Right cardiac atrium (tissue), 5 donors: Measurements from ENCODE around the gene DMRTC2. TPM values are rescaled to one million over a fixed set of nuclear protein-coding genes. Genes with fewer than 3 reads are reported as not detected.

Experiments
- ATAC-seq, 2 donors: fragments of 200-7000 bp; cut with Tn5 transposase; one replicate each; pipeline versions ENCODE4 v1.8.0 to v1.9.1; 2020; ENCODE audit warnings: moderate library complexity in 2 of 2, mild to moderate bottlenecking in 1 of 2
- DNase-seq, 3 donors: peaks; one replicate each; pipeline ENCODE4 v3.0.0-alpha.2; 2020
- H3K27ac ChIP-seq: one replicate; pipeline ENCODE4 v1.5.1; 2013; ENCODE audit warnings: mild to moderate bottlenecking, low read length, control low read depth, moderate library complexity
- H3K27me3 ChIP-seq: one replicate; pipeline ENCODE4 v1.6.1; 2013; ENCODE audit not compliant: control insufficient read depth, insufficient read depth
- H3K4me1 ChIP-seq: one replicate; pipeline ENCODE4 v1.6.1; 2013; ENCODE audit warnings: low read length; ENCODE audit not compliant: control insufficient read depth, insufficient read depth
- H3K4me3 ChIP-seq: one replicate; pipeline ENCODE4 v1.5.1; 2013; ENCODE audit warnings: low read length, control low read depth
- H3K9me3 ChIP-seq: one replicate; pipeline ENCODE4 v1.6.1; 2013; ENCODE audit warnings: low read length; ENCODE audit not compliant: control insufficient read depth
- WGBS: extraction: QIAGEN DNeasy Blood & Tissue Kit; methylation state at CpG from one replicate; pipeline ENCODE4 v1.1.7; 2013; 5-methylcytosine and 5-hydroxymethylcytosine counted together
- intact Hi-C, 4 donors: fragments of 100-400 bp; cut with DNase I; formaldehyde crosslinking; loops; one replicate each; pipeline versions ENCODE4 v1.11.0 to v1.14.0; 2022 to 2023
- long read RNA-seq, 4 donors: library from polyadenylated mRNA; unstranded; transcript quantifications; one replicate each; pipeline ENCODE4 v2.0.0, GENCODE V29; 2020 to 2021
- polyA plus RNA-seq: library from polyadenylated mRNA; stranded (reverse); fragments of 200-250 nt; gene quantifications from one replicate; pipeline ENCODE4 v1.2.3, GENCODE V29; 2013
- total RNA-seq, 4 donors: library from RNA; stranded (reverse); fragmentation: NEBNext Ultra II Directional; extraction: Animal tissue kit (Norgen Biotek cat#: 25700); gene quantifications; one replicate each; pipeline ENCODE4 v1.2.1, GENCODE V29; 2021
- donor health status: healthy with polysubstance abuse.
- donor health status: DM: no; HTN: yes; CAD: no.
- donor health status: DM: no; HTN: no; CAD: no.
- donor health status: DM: no; HTN: yes; CAD: no; lungs with severe emphysema.
- donor health status: DM: yes; HTN: yes; CAD: no.

DMRTC2 gene
- total RNA-seq (not detected), polyA plus RNA-seq (not detected)
- long read RNA-seq, donor 1: 0 reads
- long read RNA-seq, donor 2: 0 reads
- long read RNA-seq, donor 3: 0 reads
- long read RNA-seq, donor 4: 0 reads

DNA sequence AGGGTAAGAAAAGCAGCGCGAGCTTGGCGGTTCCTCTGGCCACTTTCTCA lies at the start of gene DMRTC2:
Gene DMRTC2, plus strand, starts transcription at position 42 of the 50 bp plus-strand sequence. CDS start 2,387 bp downstream, outside the sequence.
- no peak for ATAC-seq
- H3K27me3 ChIP-seq: no peaks in the 10 kb centered on the region
- no peak within 1 kb of the TSS for H3K27ac ChIP-seq
- DNase-seq: no peak
- H3K9me3 ChIP-seq: no peaks in the 10 kb centered on the region
- no peaks in the 10 kb centered on the region for H3K4me1 ChIP-seq
- intact Hi-C loops: no loop called here
- H3K4me3 ChIP-seq: no peak within 1 kb of the TSS
- WGBS: 95% methylated on average over 3 of the region's 3 CpGs

DNA sequence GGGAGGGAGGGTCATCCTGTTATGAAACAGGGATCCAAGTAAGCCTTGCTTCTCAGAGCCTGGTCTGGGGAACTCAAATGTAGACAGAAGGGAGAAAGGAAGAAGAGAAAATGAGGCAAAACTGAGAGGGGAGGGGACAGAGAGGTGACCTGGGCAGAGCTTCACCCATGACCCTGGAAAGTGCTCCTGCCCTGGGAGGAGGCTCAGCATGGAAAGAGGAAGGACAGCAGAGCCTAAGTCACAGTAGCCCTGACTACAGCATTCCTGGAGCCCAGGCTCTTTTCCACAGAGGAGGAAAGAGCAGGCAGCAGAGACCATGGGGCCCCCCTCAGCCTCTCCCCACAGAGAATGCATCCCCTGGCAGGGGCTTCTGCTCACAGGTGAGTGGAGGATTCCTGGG lies 48.5 kb upstream of the DMRTC2 start, which contains the start of gene CEACAM3:
Gene CEACAM3, plus strand, starts transcription at position 226 of the 400 bp plus-strand sequence. Its CDS starts 91 bp downstream, at position 317.
- Histone ChIP-seq H3K27me3 (peaks cover 2% of the 10 kb centered on the region), H3K9me3 (no peaks in the 10 kb centered on the region), H3K4me1 (no peaks in the 10 kb centered on the region), H3K27ac (no peak within 1 kb of the TSS), H3K4me3 (no peak within 1 kb of the TSS)
- intact Hi-C loops: no loop called here
- no peak for ATAC-seq
- DNase-seq: no peak

DNA sequence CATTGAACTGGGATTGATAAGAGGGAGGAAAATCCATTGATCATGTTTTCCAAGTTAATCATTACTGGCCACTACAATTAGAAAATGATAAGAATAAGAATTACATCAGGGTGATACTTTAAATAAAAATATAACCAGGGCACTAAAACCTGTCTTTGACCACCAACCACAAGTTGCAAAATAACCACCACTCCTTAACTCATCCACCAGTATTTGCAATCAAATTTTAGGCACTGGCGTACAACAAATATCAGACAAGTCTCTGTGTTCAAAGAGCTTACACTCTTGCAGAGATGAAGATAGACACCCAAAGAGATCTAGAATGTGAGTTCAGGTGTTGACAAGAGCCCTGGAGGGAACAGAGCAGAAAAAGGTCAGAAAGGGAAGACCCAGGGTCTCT lies 47.9 kb upstream of the DMRTC2 start:
- Histone ChIP-seq H3K27me3 (peaks cover 2% of the 10 kb centered on the region), H3K4me3 (no peak overlapping the region), H3K27ac (no peak overlapping the region), H3K9me3 (no peaks in the 10 kb centered on the region), H3K4me1 (no peaks in the 10 kb centered on the region)
- ATAC-seq: no peak
- WGBS: 82% methylated on average over 1 of the region's 1 CpG
- intact Hi-C loops: no loop called here
- DNase-seq: no peak

DNA sequence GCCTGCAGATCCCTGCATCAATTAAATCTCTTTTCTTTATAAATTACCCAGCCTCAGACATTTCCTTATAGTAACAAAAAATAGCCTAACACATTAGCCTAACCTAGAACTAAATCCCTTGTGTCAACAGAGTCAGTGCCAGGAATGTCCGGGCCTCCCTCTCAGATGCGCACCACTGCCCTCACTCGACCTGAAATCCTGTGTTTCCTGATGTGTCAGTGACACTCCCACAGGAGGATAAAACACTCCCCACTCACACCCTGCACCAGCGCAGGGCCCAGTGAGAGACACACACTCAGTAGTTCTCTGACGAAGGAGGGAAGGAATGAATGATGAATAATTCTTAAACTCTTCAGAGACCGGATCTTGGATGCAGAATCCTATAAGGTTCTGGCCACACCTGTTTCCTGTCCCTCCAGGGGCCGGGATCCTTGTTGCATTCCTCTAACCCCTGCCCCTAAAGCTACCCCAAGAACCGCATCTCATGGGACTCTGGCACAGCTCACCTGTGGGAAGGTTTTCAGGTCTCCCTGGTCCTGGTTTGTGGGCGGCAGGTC lies 45.3 kb upstream of the DMRTC2 start:
- no peaks in the 10 kb centered on the region for H3K4me1 ChIP-seq
- no peak overlapping the region for H3K4me3 ChIP-seq
- DNase-seq (no peak), ATAC-seq (no peak)
- H3K27me3 ChIP-seq: peaks cover 2% of the 10 kb centered on the region
- H3K9me3 ChIP-seq: no peaks in the 10 kb centered on the region
- WGBS: 65% methylated on average over 9 of the region's 9 CpGs
- intact Hi-C loops: no loop called here
- no peak overlapping the region for H3K27ac ChIP-seq

DNA sequence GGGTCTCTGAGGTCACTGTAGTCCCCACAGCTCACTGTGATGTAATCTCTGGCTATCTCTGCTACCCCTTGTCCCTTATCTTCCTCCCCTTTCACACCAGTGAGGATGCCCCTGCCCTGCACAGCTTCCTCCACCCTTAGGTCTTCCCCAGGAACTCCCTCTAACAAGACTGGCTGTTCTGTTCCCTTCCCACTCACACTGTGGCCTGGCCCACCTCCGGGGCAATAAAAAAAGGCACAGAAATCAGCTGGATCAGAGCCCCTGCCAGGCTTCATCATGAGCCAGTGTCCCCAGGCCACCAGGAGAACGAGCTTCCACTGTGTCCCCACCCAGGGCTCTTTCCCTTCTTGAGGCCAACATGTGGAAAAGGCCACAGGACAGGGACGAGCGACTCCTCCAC lies 43.8 kb upstream of the DMRTC2 start:
- Histone ChIP-seq H3K4me3 (no peak overlapping the region), H3K9me3 (no peaks in the 10 kb centered on the region), H3K27ac (no peak overlapping the region), H3K4me1 (no peaks in the 10 kb centered on the region), H3K27me3 (peaks cover 2% of the 10 kb centered on the region)
- ATAC-seq: no peak
- 72% methylated on average over 4 of the region's 4 CpGs for WGBS
- no peak for DNase-seq
- intact Hi-C loops: no loop called here

DNA sequence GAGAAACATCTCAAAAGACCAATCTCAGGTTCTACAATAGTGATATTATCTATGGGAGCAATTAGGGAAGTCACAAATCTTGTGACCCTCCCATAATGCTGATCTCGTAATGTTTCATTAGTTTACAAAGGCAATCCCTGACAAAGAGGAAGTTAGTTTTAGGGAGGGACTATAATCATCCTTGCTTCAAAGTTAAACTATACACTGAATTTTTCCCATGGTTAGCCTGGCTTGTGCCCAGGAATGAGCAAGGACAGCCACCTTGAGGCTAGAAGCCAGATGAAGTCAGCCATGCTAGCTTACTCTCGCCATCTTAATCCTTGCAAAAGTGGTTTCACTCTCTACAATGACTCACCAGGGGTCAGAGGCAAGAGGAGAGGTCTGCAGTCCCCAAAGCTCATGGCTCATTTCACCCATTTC lies 43.0 kb upstream of the DMRTC2 start:
- no peaks in the 10 kb centered on the region for H3K27me3 ChIP-seq

DNA sequence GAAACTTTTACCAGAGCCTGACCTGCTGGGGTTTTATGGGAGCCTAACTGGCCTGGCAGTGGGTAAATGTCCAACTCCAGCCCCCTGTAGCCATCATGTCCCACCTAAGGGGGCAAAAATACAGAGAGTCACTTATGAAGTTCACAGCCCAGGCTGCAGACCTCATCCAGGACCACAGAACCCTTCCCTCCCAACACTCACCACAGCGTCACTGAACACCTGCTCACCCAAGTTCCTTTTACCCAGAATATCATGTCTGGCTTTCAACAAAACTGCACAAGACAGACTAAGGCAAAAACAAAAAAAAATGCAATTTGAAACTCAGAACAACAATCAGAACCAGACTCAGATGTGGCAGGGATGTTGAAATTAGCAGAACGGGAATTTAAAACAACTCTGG lies 42.1 kb upstream of the DMRTC2 start:
- WGBS: 79% methylated on average over 2 of the region's 2 CpGs
- Histone ChIP-seq H3K4me3 (no peak overlapping the region), H3K27ac (no peak overlapping the region), H3K27me3 (no peaks in the 10 kb centered on the region), H3K9me3 (no peaks in the 10 kb centered on the region), H3K4me1 (no peaks in the 10 kb centered on the region)
- no peak for ATAC-seq
- no peak for DNase-seq
- intact Hi-C loops: no loop called here

More for the DNA sequence above, 43.0 kb upstream of the DMRTC2 start:
- intact Hi-C loops: no loop called here
- 43% methylated on average over 2 of the region's 2 CpGs for WGBS
- Histone ChIP-seq H3K4me1 (no peaks in the 10 kb centered on the region), H3K9me3 (no peaks in the 10 kb centered on the region), H3K4me3 (no peak overlapping the region), H3K27ac (no peak overlapping the region)
- DNase-seq (no peak), ATAC-seq (peak in 1 of 2 donors; percentile 29)

DNA sequence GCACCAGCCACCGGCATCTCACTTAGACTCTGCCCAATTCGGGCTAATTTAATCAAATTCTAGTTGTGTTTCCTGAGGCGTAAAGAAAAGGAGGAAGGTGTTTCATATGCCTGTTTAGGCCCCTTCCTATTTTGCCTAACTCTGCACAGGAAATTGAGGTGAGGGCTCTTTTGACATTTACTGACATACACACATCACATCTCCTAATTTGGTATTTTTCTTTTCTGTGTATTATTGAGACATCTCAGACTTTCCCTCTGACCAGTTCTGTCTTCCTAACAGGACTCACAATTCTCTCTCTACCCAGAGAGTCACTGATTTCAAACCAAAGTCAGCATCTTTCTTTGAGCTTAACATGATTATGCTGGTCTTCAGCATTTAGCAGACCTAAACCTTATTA lies 40.5 kb upstream of the DMRTC2 start:
- Histone ChIP-seq H3K27me3 (no peaks in the 10 kb centered on the region), H3K4me1 (no peaks in the 10 kb centered on the region), H3K9me3 (no peaks in the 10 kb centered on the region), H3K4me3 (no peak overlapping the region), H3K27ac (no peak overlapping the region)
- intact Hi-C loops: no loop called here
- DNase-seq (no peak), ATAC-seq (no peak)
- 77% methylated on average over 3 of the region's 3 CpGs for WGBS

DNA sequence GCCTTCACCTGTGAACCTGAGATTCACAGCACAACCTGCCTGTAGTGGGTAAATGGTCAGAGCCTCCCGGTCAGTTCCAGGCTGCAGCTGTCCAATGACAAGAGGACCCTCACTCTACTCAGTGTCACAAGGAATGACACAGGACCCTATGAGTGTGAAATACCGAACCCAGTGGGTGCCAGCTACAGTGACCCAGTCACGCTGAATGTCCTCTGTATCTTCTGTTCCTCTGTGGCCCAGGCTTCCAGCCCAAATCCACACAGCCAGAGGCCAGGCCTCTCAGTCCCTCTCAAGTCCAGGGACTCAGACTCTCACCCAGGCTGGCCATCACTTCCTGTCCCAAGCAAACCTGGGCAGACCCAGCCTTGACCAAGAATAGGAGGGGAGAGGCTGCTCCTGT lies 37.7 kb upstream of the DMRTC2 start:
- H3K27me3 ChIP-seq: no peaks in the 10 kb centered on the region
- H3K9me3 ChIP-seq: no peaks in the 10 kb centered on the region
- intact Hi-C loops: no loop called here
- H3K4me1 ChIP-seq: no peaks in the 10 kb centered on the region
- ATAC-seq (no peak), DNase-seq (no peak)
- WGBS: 84% methylated on average over 3 of the region's 3 CpGs
- H3K4me3 ChIP-seq: no peak overlapping the region
- H3K27ac ChIP-seq: no peak overlapping the region

DNA sequence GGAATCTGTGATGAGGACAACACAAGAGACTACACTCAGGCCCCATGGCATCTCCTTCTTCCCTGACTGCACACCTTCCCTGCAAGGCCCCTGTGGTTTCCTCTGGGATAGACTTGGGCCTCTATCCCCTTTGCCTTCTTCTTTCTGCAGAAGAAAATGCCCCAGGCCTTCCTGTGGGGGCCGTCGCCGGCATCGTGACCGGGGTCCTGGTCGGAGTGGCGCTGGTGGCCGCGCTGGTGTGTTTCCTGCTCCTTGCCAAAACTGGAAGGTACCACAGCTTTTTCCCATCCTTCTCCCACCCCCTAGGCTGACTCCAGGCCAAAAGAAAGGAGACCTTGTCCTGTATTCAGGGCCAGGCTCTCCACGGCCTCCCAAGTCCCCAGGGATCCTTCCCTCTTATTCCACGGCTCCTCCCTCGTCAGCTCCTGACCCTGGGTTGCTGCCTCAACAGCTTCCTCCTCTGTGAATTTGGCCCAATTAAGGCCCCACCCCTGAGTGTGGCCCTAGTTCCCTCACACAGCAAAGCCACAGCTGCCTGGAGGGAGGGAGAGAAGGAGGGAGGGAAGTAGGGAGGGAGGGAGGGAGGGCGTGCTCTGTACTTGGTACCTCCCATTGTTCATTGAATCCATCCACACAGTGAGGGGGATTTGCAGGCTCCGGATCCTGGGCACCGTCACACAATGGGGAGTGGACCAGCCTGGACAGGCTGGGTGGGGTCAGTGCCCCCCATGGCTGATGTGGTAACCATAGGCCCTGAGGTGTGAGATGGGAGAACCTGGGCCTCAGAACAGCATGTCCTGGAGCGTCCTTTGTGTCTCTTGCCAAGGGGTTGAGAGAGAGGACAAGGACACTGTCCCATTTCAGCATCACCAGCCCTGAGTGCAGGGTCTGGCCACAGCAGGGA lies 35.9 kb upstream of the DMRTC2 start:
- H3K4me3 ChIP-seq: no peak overlapping the region
- peak; percentile 40 to 76 (median 65) for DNase-seq
- peak; percentile 37 to 60 for ATAC-seq
- no peak overlapping the region for H3K27ac ChIP-seq
- 62% methylated on average over 16 of the region's 16 CpGs for WGBS
- H3K4me1 ChIP-seq: no peaks in the 10 kb centered on the region
- intact Hi-C loops: no loop called here
- no peaks in the 10 kb centered on the region for H3K9me3 ChIP-seq
- H3K27me3 ChIP-seq: no peaks in the 10 kb centered on the region

DNA sequence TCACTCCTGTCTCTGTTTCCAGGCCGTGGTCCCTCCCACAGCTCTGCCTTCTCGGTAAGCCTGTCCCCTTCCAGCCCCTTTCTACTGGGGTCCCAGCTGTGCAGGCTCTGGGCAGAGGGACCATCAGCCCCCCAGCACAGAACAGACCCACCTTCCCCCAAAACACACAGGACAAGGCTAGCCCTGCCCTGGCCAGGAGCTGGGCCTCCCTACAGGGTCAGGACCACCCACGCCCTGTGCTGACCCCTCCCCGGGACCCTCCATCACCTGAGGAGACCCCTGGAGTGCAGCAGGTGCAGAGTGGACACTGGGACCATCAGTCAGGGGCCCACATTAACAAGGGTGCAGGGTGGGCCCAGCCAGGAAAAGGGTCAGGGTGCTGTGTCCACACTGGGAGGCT lies 34.5 kb upstream of the DMRTC2 start:
- intact Hi-C loops: no loop called here
- 42% methylated on average over 4 of the region's 4 CpGs for WGBS

More for the DNA sequence above, 34.5 kb upstream of the DMRTC2 start:
- Histone ChIP-seq H3K4me1 (no peaks in the 10 kb centered on the region), H3K9me3 (no peaks in the 10 kb centered on the region), H3K27me3 (no peaks in the 10 kb centered on the region), H3K27ac (no peak overlapping the region), H3K4me3 (no peak overlapping the region)
- peak; percentile 14 to 31 for ATAC-seq
- DNase-seq: no peak
